Caco-2 (cell line): Measurements from ENCODE around the gene GID8. TPM values are rescaled to one million over a fixed set of nuclear protein-coding genes. Genes with fewer than 3 reads are reported as not detected.

Experiments used
- BruUV-seq: library from RNA; stranded (reverse); fragments of 400-500 nt; replicated peaks from 2 replicates; lab custom pipeline; 2021; lab: Mats Ljungman, UMichigan
- CTCF ChIA-PET: fragments of 300-600 bp; sonication (Branson Sonifier 250); formaldehyde crosslinking; loops from one replicate; lab custom pipeline; 2022; ENCODE audit warnings: antibody characterized with exemption; lab: Charles Lee
- POLR2A ChIA-PET: fragments of 300-600 bp; sonication (Branson Sonifier 250); formaldehyde crosslinking; loops from one replicate; lab custom pipeline; 2022; ENCODE audit warnings: antibody characterized with exemption; lab: Charles Lee
- DNase-seq, 2 experiments: peaks; one replicate each; pipeline versions ENCODE4 v3.0.0 to v3.0.0-alpha.2; 2020 to 2022
- H3K27me3 ChIP-seq: replicated peaks from 2 replicates; pipeline ENCODE4 v1.6.0; 2011; ENCODE audit warnings: low read length; ENCODE audit not compliant: control insufficient read depth, insufficient read depth
- H3K36me3 ChIP-seq: 2 replicates; pipeline ENCODE4 v1.5.1; 2011; ENCODE audit warnings: low read length; ENCODE audit not compliant: control insufficient read depth, insufficient read depth
- H3K4me1 ChIP-seq: fragments of 250-450 bp; sonication (Bioruptor Pico); 2 replicates; pipeline ENCODE4 v1.5.1; 2020; ENCODE audit warnings: mild to moderate bottlenecking
- H3K4me3 ChIP-seq: 2 replicates; pipeline ENCODE4 v1.5.1; 2011; ENCODE audit warnings: low read depth, mild to moderate bottlenecking, control low read depth, low read length
- H3K9me3 ChIP-seq: fragments of 250-450 bp; sonication (Bioruptor Pico); 2 replicates; pipeline ENCODE4 v1.5.1; 2020; ENCODE audit warnings: mild to moderate bottlenecking, moderate library complexity
- H3K27ac Mint-ChIP-seq: one replicate; pipeline ENCODE4 v1.8.0; 2022; ENCODE audit warnings: mixed read lengths; ENCODE audit not compliant: unreplicated experiment
- H3K27me3 Mint-ChIP-seq: one replicate; pipeline ENCODE4 v1.8.0; 2022; ENCODE audit warnings: mixed read lengths; ENCODE audit not compliant: insufficient read depth, unreplicated experiment
- H3K36me3 Mint-ChIP-seq: one replicate; pipeline ENCODE4 v1.8.0; 2022; ENCODE audit warnings: mild to moderate bottlenecking, mixed read lengths; ENCODE audit not compliant: insufficient read depth, unreplicated experiment
- H3K4me1 Mint-ChIP-seq: one replicate; pipeline ENCODE4 v1.8.0; 2022; ENCODE audit warnings: low read depth, mixed read lengths; ENCODE audit not compliant: unreplicated experiment
- H3K4me3 Mint-ChIP-seq: one replicate; pipeline ENCODE4 v1.8.0; 2022; ENCODE audit warnings: mild to moderate bottlenecking, moderate library complexity, mixed read lengths; ENCODE audit not compliant: unreplicated experiment
- H3K9me3 Mint-ChIP-seq: one replicate; pipeline ENCODE4 v1.8.0; 2022; ENCODE audit warnings: mixed read lengths; ENCODE audit not compliant: unreplicated experiment
- intact Hi-C: fragments of 100-400 bp; cut with micrococcal nuclease; formaldehyde crosslinking; loops from one replicate; pipeline ENCODE4 v1.10.0; 2022; ENCODE audit not compliant: unreplicated experiment
- total RNA-seq: library from RNA; stranded (reverse); gene quantifications from 2 replicates; pipeline ENCODE4 v1.2.3, GENCODE V29; 2022
- TF ChIP-seq, protein P1 (sequence below), 2 experiments: fragments of 200-600 bp in 1 of 2; IDR thresholded peaks; 1 replicate in 1 of 2; 2 replicates in 1 of 2; pipeline versions ENCODE4 v1.5.1 to v1.8.0; 2011 to 2022; ENCODE audit warnings: antibody characterized with exemption in 1 of 2, control low read depth in 1 of 2, inconsistent platforms in 1 of 2, low read depth in 1 of 2, low read length in 1 of 2, mild to moderate bottlenecking in 1 of 2, moderate library complexity in 1 of 2; ENCODE audit not compliant: insufficient read depth in 1 of 2, severe bottlenecking in 1 of 2, unreplicated experiment in 1 of 2

Gene GID8
- total RNA-seq, 1 experiment from 2014 or later: 133 TPM

DNA sequence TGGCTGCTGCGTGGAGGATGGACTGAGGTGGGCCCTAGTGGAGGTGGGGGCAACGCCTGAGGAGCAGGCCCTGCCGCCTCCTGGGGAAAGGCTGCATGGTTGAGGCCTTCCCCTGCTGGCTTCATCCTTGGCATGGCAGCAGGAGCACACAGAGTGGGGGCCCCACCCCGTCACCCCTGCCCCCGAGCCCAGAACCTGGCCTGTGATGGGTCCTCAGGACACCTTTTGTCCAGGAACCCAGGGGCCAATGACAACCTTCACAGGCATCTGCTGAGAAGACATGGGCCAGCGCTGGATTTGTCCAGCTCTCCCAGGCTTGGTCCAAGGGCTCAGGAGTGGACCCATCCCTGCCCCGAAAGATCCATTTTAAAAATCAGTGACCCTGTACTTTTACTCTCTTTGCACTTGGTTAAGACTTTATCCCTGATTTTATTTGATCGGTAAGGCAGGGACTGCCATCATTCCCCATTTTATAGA is 14.0 kb downstream of the GID8 start:
- Mint-ChIP-seq H3K4me3 (peak overlapping the region; percentile 85), H3K27ac (peak overlapping the region; percentile 93), H3K27me3 (no peaks in the 10 kb centered on the region), H3K36me3 (peaks cover 88% of the 10 kb centered on the region), H3K4me1 (peaks cover 35% of the 10 kb centered on the region), H3K9me3 (peaks cover 14% of the 10 kb centered on the region)
- ChIA-PET CTCF (interaction anchor here (3.1 kb wide), 1 partner anchor 21 kb away, joined by 15 read pairs; no protein-coding TSS in a partner anchor), POLR2A (interaction anchor here (0.5 to 2.5 kb wide), 2 partner anchors 12 to 14 kb away, joined by 10 to 26 read pairs; partner anchors contain the start of gene GID8)
- Histone ChIP-seq H3K4me3 (peak overlapping the region; percentile 60), H3K27me3 (no peaks in the 10 kb centered on the region), H3K4me1 (peaks cover 45% of the 10 kb centered on the region), H3K36me3 (peaks cover 10% of the 10 kb centered on the region), H3K9me3 (no peaks in the 10 kb centered on the region)
- TSS peak; percentile 50 for BruUV-seq
- DNase-seq: no peak
- intact Hi-C loops: loop anchor here (1.0 to 2.0 kb wide), 3 partner anchors 14 to 26 kb away; partner anchors contain the start of genes DIDO1 and GID8
- TF ChIP-seq, protein P1, sequence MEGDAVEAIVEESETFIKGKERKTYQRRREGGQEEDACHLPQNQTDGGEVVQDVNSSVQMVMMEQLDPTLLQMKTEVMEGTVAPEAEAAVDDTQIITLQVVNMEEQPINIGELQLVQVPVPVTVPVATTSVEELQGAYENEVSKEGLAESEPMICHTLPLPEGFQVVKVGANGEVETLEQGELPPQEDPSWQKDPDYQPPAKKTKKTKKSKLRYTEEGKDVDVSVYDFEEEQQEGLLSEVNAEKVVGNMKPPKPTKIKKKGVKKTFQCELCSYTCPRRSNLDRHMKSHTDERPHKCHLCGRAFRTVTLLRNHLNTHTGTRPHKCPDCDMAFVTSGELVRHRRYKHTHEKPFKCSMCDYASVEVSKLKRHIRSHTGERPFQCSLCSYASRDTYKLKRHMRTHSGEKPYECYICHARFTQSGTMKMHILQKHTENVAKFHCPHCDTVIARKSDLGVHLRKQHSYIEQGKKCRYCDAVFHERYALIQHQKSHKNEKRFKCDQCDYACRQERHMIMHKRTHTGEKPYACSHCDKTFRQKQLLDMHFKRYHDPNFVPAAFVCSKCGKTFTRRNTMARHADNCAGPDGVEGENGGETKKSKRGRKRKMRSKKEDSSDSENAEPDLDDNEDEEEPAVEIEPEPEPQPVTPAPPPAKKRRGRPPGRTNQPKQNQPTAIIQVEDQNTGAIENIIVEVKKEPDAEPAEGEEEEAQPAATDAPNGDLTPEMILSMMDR (IDR thresholded peaks at IDR 0.05; ENCODE audit: insufficient read depth in 1 of 2, low read depth in 1 of 2, low read length in 1 of 2, severe bottlenecking in 1 of 2, unreplicated experiment in 1 of 2): no peak

DNA sequence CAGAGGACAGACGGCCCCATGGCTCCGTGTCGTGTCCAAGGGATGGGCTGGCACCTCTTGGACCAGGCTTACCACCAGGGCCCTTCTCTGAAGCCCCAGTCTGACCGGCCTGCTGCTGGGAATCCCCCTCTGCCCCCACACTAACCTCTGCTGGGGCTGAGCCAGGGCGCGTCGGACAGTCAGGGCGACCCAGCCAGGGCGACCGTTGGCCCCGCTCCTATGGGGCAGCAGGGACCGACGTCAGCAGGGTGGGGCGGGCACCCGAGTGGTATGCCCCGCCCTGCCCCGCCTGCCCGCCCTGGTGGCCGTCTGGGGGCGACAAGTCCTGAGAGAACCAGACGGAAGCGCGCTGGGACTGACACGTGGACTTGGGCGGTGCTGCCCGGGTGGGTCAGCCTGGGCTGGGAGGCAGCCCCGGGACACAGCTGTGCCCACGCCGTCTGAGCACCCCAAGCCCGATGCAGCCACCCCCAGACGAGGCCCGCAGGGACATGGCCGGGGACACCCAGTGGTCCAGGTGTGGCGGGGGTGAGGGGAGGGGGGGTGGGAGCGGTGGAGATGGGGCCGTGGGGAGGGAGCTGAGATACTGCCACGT is 14.5 kb downstream of the GID8 start, which contains the start of gene SLC17A9:
TSS of gene SLC17A9 (plus strand) at position 337 of the 595 bp plus-strand sequence. CDS start at position 459, 122 bp downstream.
- peak within 1 kb of the TSS; percentile 85 for H3K4me3 Mint-ChIP-seq
- H3K9me3 Mint-ChIP-seq: peaks cover 14% of the 10 kb centered on the region
- peaks cover 84% of the 10 kb centered on the region for H3K36me3 Mint-ChIP-seq
- no peaks in the 10 kb centered on the region for H3K9me3 ChIP-seq
- TF ChIP-seq, protein P1 (IDR thresholded peaks at IDR 0.05; ENCODE audit: insufficient read depth in 1 of 2, low read depth in 1 of 2, low read length in 1 of 2, severe bottlenecking in 1 of 2, unreplicated experiment in 1 of 2): peak in 1 of 2 experiments; percentile 65
- POLR2A ChIA-PET: interaction anchor here (0.5 to 2.5 kb wide), 5 partner anchors 15 to 91 kb away, joined by 3 to 26 read pairs (median 4); partner anchors contain the start of genes GID8 and TCFL5
- DNase-seq: peak; percentile 96 to 97
- BruUV-seq: no TSS peak
- CTCF ChIA-PET: interaction anchor here (0.6 to 3.1 kb wide), 5 partner anchors 8 to 158 kb away, joined by 3 to 15 read pairs (median 3); no protein-coding TSS in a partner anchor
- peak within 1 kb of the TSS; percentile 93 for H3K27ac Mint-ChIP-seq
- peaks cover 45% of the 10 kb centered on the region for H3K4me1 ChIP-seq
- peak within 1 kb of the TSS; percentile 60 for H3K4me3 ChIP-seq
- H3K4me1 Mint-ChIP-seq: peaks cover 35% of the 10 kb centered on the region
- no peaks in the 10 kb centered on the region for H3K27me3 Mint-ChIP-seq
- intact Hi-C loops: loop anchor here (1.0 to 2.0 kb wide), 3 partner anchors 14 to 26 kb away; partner anchors contain the start of genes DIDO1 and GID8
- no peaks in the 10 kb centered on the region for H3K27me3 ChIP-seq
- peaks cover 11% of the 10 kb centered on the region; the same call in 1 of the 2 replicates for H3K36me3 ChIP-seq
